HG03045 (cell line): Measurements from ENCODE around the gene PPTC7.
"Not testable (repeated sequence)": the region's sequence is repeated elsewhere in the genome, so short reads cannot be mapped to it uniquely, and the experiment has no call there.

Experiments
- ATAC-seq: cut with Tn5 transposase; IDR thresholded peaks from one replicate; pipeline ENCODE4 v1.9.1; 2021; ENCODE audit warnings: mild to moderate bottlenecking, moderate library complexity; ENCODE audit not compliant: unreplicated experiment

Gene PPTC7

DNA sequence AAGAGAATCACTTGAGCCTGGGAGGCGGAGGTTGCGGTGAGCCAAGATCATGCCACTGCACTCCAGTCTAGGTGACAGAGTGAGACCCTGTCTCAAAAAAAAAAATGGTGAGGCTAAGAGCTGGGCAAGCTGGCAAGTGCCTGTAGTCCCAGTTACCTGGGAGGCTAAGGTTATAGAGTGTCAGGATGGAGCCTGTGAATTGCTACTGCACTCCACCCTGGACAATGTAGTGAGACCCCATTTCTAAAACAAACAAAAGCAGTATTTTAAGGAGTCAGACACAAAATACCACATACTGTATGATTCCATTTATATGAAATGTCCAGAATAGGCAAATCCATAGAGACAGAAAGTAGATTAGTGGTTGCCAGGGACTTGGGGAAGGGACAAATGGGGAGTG, 4.0 kb upstream of the PPTC7 start:
- ATAC-seq, result not testable (repeated sequence)

DNA sequence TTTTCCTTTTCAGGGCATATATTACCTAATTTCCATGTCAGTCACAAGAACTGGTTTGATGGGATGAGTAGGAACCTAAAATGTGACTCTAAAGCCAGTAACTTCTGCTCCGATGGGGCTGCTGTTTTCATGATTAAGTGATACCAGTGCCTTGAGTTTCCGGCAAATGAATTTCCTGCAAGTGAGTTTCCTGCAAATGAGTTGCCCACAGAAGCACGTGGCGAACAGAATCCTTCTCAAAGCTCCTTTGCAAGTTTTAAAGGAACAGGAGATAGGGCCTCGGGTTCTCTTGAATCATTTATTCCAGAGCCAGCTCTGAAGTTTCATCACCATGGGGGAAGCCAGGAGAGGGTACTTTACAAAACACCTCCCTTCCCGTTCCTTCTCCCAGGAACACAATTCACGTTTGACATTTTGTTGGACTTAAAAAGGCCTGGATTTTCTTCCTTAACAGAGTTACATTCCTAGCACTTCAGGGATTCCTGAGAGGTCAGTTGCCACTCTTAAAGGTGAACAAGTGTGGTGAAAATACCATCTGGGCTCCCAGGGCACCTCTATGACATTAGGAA, 2.2 kb upstream of the PPTC7 start:
- ATAC-seq, result no peak

DNA sequence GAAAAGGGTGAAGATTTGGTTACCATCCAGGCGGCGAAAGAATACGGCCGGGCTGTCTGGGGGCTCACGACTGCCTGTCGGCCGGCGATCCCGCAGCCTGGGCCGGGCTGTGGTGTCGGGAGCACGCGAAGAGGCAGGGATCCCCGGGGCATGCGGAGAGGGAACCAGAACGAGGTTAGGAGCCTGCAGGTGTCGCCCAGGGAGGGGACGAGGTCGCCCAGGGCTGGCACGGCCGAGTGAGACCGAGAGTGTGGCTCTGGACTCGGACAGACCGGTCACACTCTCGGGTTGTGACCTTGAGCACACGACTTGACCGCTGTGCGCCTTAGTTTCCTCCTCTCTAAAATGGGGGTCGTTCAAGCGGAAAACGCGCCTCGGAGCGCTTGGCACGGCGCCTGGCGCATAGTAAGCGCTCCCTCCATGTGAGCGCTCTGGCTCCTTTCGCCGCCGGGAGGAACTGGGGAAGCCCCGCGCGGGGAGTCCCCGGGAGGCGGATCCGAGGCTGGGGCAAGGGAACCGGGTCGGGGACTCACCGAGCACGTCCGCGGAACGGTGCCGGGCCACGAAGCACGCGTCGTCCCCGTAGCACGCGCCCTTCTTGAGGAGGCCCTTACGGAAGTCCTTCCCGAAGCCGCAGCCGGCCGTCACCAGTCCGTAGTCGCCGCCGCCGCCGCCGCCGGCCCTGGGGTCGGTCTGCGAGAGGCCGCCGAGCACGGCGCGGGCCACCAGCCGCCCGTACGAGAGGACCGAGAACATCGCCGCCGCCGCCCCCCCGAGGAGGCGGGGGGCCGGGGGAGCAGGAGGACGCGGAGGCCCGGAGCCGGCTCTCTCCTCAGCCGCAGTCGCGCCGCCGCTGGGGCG, 612 bp downstream of the PPTC7 start:
- ATAC-seq, result peak; percentile 49

DNA sequence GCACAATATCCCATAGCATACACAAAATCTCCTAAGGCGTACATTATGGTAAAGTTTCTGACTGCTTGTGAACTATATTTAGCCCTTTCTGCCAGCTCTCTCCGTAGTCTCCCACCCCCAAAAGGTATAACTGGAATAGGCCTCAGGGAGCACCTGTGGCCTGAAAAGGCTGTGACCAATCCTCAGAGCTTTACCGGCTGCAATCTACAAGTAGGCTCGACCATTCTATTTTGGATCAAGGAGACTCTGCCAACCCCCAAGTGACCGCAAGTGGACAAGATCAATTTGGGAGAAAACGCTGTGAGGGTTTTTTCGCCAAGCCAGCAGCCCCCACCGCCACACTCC, 1.2 kb downstream of the PPTC7 start:
- ATAC-seq, result no peak

DNA sequence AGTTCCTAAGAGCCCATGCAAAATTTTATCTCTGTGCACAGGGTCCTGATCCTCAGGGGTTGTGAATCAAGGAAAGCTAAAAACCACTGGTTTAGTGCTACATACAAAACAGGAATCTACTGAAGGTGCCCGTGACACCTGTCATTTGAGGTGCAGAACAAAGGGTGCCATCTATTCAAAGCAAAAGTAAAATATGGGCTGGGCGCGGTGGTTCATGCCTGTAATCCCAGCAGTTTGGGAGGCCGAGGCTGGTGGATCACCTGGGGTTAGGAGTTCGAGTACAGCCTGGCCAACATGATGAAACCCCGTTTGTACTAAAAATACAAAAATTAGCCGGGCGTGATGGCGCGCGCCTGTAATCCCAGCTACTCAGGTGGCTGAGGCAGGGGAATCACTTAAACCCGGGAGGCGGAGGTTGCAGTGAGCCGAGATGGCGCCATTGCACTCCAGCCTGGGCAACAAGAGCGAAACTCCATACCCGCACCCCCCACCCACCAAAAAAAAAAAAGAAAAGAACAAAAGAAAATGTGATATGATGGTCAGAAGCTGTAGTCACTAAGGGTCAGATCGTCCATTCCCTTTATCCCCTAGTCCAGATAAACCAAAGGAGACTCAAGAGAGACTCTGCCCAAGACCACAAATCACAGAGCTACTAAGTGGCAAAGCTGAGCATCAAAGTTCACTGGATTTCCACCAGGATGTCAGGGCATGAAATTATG, 3.4 kb downstream of the PPTC7 start:
- ATAC-seq, result no peak

DNA sequence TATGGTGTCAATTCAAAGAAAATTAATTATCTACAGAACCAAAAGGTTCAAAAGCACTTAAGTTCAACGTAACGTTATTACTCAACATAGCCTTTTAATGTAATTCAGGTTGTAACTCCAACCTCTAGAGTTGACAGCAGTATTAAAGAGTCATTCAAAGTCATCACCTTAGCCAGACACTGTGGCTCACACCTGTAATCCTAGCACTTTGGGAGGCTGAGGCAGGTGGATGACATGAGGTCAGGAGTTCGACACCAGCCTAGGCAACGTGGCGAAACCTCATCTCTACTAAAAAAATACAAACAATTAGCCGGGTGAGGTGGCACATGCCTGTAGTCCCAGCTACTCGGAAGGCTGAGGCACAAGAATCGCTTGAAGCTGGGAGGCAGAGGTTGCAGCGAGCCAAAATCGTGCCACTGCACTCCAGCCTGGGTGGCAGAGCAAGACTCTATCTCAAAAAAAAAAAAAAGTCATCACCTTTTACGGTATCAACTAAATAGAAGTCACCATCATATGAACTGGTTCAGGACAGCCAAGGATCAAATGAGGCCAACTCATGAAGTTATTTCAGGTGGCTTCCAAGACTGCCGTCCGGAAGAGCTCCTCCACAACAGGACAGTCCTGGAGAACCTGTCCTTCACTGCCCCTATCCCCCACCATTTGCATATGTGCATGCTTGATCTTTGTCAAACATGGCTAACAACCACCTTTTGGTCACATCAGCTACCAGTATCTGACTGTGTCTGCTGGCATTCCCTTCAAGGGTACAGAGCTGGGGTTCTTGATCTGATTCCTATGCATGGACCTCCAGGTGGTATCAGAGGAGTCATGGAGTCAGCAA, 4.2 kb downstream of the PPTC7 start:
- no peak for ATAC-seq

DNA sequence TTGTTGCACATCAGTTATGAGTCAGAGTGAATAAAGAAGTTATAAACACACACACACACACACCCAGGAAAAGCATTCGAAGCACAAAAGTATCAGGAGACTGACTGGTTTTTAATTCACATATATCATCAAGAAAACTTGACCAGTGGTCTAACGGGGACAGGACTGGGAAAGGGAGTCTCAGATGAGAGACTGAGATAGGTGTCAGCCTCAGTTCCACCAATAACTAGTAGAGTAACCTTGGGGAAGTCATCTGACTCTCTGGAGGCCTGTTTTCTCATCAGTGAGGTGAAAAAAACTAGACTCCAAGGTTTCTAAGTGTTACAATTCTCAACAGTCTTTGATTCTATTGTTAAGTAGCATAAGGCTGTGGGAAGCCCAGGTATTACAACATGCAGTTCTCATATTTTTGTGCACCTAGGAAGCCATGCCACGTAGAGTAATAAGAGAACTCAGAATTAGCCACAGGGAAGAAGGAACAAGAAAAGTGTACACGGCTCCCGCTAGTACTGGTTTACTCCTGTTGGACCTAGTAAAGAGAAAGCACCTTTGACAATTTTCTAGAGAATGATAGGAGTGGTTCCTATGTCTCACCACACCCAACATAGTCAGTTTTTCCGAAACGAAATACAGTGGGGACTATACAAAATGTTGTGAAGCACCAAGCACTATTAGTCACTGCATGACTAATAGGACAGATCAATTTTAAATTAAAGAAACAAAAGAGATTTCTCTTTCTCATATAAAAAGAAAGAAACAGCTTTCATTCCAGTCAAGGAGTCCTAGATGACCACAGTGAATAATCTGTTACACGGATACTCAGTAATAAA, 5.0 kb downstream of the PPTC7 start:
- no peak for ATAC-seq

DNA sequence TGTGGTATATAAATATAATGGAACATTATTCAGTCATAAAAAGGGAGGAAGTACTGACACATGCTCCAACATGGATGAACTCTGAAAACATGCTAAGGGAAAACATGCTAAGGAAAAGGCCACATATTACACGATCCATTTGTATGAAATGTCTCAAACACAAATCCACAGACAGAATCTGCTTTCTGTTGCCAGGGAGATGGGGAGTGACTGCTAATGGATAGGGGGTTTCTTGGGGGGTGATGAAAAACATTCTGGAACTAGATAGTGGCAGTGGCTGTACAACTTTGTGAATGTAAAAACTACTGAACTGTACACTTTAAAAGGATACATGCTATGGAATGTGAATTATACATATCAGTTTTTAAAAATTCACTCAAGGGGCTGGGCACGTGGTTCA, 6.6 kb downstream of the PPTC7 start:
- no peak for ATAC-seq

DNA sequence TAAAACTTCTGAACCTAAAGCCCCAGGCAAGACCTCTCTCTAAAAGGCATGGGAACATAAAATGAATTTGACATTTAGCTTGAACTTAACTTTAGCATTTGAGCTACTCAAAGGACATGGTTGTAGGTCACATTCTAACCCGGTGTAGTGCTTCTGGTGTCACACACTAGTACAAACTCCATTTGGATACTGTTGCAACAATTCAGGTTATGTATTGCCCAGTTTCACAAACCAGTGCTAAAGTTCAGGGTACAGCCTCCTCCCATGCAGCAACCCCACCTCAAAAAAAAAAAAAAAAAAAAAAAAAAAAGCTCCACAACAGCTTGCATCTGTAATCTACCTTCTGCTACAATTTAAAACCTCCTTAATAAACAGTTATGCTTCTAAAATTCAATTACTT, 7.8 kb downstream of the PPTC7 start:
- no peak for ATAC-seq

DNA sequence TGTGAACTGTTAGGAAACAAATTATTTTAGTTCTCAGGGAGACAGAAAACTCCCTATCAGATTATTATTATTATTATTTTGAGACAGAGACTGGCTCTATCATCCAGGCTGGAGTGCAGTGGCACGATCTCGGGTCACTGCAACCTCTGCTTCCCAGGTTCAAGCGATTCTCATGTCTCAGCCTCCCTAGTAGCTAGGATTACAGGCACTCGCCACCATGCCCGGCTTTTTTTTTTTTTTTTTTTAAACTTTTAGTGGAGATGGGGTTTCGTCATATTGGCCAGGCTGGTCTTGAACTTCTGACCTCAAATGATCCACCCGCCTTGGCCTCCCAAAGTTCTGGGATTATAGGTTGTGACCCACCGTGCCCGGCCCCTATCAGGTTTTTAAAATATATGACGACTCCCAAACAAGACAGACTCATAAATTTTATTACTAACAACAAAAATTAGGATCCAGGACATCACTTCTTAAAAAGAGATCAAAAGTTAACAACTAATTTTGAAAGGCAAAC, 8.3 kb downstream of the PPTC7 start:
- not testable (repeated sequence) for ATAC-seq

DNA sequence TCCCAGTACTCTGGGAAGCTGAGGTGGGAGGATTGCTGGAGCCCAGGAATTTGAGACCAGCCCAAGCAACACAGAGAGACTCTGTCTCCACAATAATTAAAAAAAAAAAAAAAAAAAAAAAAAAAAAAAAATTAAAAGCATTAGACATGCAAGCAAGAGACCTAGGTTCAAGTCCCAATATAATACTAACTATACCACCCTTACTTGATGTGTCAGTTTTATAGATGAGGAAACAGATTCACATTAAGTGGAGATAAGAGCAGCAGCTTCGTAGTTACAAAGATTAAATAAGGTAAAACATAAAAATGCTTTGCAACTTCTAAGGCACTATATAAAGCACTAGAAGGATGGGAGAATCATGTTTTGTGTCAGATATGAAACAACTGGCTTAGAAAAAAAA, 9.1 kb downstream of the PPTC7 start:
- no peak for ATAC-seq

DNA sequence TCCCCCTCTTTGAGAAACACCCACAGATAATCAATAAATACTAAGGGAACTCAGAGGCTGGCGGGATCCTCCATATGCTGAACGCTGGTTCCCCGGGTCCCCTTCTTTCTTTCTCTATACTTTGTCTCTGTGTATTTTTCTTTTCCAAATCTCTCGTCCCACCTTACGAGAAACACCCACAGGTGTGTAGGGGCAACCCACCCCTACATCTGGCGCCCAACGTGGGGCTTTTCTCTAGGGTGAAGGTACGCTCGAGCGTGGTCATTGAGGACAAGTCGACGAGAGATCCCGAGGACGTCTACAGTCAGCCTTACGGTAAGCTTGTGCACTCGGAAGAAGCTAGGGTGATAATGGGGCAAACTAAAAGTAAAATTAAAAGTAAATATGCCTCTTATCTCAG, 12.3 kb downstream of the PPTC7 start:
- not testable (repeated sequence) for ATAC-seq

DNA sequence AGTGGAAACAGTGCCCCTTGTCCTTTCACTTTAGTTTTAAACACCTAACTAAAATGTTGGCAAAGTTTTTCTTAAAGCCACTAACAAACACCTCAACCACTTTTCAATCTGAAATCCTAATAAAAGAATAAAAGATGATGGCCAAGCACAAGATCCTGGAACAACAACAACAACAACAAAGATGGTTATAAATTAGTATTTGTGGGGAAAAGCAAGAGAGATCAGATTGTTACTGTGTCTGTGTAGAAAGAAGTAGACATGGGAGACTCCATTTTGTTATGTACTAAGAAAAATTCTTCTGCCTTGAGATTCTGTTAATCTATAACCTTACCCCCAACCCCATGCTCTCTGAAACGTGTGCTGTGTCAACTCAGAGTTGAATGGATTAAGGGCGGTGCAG, 13.3 kb downstream of the PPTC7 start:
- ATAC-seq, result not testable (repeated sequence)

DNA sequence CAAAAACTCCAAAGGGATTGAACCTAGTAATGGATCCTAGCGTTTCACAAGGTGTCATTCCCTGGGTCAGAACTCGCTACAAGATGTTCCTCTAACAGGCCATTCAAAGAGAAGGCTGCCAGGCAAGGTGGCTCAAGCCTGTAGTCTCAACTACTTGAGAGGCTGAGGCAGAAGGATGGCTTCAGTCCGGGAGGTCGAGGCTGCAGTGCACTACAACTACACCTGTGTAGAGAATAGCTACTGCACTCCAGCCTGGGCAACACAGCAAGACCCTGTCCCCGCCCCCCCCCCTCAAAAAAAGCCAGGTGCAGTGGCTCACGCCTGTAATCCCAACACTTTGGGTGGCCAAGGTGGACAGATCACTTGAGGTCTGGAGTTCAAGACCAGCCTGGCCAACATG, 14.4 kb downstream of the PPTC7 start:
- ATAC-seq, result no peak

DNA sequence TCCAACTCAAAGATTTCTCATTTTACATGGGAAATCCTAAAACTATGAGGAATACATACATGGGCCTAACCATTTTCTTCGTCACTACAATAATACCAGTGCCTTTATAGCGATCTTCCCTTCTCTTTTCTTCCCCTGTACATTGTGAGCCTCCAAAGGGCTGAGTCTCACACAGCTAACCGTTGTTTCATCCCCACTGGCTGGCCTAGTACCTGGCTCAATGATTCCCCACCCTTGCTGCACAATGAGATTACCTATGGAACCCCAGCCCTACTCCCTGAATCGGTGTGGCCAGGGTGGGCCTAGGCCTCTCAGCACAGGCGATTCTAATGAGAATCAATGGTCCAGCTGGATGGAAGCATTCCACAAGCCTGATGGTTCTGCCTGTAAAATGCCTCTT, 16.1 kb downstream of the PPTC7 start:
- ATAC-seq, result no peak

DNA sequence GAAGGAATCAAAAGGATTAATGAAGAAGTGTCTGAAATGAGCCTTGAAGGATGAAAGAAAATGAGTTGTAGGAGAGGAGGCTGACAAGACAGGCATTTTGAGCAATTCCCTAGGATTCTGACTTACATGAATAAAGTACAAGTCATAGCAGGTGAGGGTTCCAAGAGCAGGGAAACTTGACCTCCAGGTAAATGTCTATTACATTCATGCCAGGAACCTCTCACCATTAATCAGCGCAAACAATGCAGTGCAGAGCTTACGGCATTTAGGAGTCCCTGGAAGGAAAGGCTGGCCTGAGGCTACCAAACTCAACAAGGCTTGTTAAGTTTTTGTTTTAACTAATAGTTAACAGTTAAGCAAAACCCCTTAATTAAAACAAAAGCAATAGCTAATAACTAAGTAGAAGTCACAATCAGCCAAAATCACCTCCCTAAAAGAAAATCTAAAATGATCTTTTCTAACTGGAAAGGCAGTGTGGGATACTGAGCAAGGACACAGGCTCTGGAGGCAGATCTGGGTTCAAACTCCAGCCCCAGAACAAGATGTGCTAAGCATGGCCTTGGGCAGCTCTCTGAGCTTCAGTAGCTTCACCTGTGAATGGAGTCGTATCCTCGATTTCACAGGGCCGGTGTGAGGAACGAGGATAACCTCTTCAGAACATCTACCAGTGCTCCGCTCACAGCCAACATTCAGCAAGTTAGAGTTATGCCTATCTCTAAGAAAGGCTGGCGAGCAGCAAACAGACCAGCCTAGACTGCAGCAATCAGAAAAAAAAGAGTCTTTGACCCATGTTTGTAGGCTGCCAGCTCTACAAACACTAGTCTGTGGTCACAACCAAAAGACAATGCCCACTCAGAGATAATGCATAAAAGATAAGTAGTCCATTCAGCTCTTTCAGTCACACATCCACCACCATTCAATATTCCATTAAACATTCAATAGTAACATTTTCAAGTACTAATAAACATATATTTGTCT, 16.9 kb downstream of the PPTC7 start:
- ATAC-seq, result no peak

DNA sequence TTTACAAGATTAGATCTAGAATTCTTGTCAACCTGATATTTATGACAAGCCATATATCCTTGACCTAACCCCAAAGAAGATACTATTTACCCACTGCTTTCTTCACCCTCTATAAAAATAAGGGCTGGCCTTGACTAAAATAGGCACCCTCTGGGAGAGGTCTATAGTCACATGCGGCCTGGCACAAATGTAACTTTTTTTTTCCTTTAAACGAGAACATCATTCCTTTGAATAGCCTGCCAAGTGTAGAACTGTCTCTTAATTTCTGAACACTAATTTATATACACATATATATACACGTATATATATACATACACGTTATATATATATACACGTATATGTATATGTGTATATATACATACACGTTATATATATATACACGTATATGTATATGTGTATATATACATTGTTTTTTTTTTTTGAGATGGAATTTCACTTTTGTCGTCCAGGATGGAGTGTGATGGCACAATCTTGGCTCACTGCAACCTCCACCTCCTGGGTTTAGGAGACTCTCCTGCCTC, 18.6 kb downstream of the PPTC7 start:
- ATAC-seq, result no peak

DNA sequence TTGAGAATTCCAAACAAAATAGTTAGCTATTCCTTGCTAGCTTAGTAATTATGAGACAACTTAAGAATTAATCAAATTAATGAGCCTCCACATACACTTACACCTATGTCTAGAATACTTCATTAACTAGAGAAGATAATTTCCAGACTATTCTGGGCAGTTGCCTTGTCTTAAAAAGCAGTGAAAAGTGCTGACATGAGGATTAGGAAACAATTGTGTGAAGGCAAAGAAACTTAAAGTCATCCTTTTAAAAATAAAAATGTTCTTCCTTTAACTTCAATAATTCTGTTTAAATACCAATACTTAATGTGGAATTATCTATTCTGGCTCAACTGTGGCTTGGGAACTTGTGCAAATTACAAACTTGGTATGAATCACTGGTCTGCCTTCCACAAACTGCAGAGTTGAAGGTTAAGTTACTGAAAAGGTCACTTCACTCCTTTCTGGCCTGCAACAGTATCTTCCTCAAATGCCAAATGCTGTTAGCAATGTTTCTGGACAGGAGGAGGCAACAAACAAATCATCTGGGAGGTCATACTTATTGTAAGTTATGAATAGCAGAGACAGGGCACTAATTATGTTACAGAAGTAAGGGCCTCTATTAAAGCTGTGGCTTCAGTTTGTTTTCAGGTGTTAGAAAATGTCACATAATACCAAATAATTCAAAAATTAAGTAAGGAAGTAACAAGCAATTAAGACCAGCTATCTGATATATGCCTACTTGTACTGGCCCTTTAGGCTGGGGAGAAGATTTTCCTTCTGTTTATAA, 19.2 kb downstream of the PPTC7 start:
- no peak for ATAC-seq
